HUES64 (cell line): Measurements from ENCODE around the gene ADGRG2.
"Not testable (repeated sequence)": the region's sequence is repeated elsewhere in the genome, so short reads cannot be mapped to it uniquely, and the experiment has no call there.

ENCODE experiments used
- H3K27ac ChIP-seq: 2 replicates; pipeline ENCODE4 v1.7.0; 2013; ENCODE audit warnings: low read depth, low read length, inconsistent platforms
- H3K27me3 ChIP-seq: 2 replicates; pipeline ENCODE4 v1.6.1; 2013; ENCODE audit warnings: mild to moderate bottlenecking, low read length; ENCODE audit not compliant: insufficient read depth
- H3K36me3 ChIP-seq: 2 replicates; pipeline ENCODE4 v1.6.1; 2013; ENCODE audit warnings: mild to moderate bottlenecking, low read length; ENCODE audit not compliant: insufficient read depth
- H3K4me1 ChIP-seq: 2 replicates; pipeline ENCODE4 v1.6.1; 2013; ENCODE audit warnings: mild to moderate bottlenecking, low read length, moderate library complexity; ENCODE audit not compliant: insufficient read depth
- H3K4me3 ChIP-seq: 2 replicates; pipeline ENCODE4 v1.5.1; 2013; ENCODE audit warnings: mild to moderate bottlenecking, low read length, moderate library complexity
- H3K9ac ChIP-seq: 2 replicates; pipeline ENCODE4 v1.6.1; 2013; ENCODE audit warnings: mild to moderate bottlenecking, low read depth, low read length
- H3K9me3 ChIP-seq: 2 replicates; pipeline ENCODE4 v1.6.1; 2013; ENCODE audit warnings: low read depth, low read length; ENCODE audit not compliant: insufficient read depth
- WGBS: fragments of 150-250, 120-280 bp; methylation state at CpG from one replicate; pipeline ENCODE4 v1.1.7; 2013; ENCODE audit warnings: missing lambda C conversion rate; 5-methylcytosine and 5-hydroxymethylcytosine counted together

Gene ADGRG2

DNA sequence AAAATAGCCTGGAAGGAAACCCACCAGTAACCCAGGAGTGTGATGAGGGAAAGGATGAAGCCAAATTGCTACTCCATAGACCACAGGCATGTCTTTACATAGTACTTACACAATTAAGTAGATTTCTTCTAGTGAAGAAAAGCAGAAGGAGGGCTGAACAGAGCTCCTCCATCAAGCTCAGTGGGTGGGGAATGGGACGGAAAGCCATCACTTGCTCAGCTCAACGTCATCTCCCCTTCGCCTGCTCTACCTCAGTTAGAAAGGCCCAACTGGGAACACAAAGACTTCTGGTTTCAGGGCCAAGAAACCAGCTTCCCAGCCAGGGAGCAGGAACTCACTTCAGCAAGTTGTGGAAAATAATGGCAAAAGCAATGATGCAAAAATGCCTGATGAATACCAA lies 36.6 kb downstream of the ADGRG2 start:
- WGBS, result 87% methylated on average over 3 of the region's 3 CpGs
- Histone ChIP-seq H3K4me1 (no peaks in the 10 kb centered on the region), H3K9me3 (0 out of 2 replicates have a peak, but pooled peaks cover 4% of the 10 kb centered on the region), H3K9ac (no peak overlapping the region), H3K27ac (no peak overlapping the region), H3K4me3 (no peak overlapping the region), H3K27me3 (no peaks in the 10 kb centered on the region), H3K36me3 (no peaks in the 10 kb centered on the region)

DNA sequence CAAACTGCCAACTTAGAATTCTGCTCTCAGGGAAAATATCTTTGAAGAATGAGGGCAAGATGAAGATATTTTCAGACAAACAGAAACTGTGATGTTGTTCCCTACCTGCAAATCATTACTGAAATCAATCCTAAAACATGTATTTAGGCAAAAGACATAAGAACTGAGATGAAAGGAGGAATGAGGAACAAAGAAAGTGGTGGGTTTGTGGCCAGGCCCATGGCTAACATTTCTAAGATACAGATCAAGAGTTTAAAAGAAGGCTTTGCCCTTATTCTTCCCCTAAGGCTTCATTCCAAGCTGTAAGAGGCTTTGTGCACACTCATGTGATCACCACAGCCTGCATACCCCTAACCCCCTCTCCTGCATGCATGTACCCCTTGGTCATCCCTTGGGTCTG lies 46.5 kb downstream of the ADGRG2 start:
- Histone ChIP-seq H3K9me3 (no peaks in the 10 kb centered on the region), H3K4me1 (no peaks in the 10 kb centered on the region), H3K9ac (no peak overlapping the region), H3K27ac (no peak overlapping the region), H3K4me3 (no peak overlapping the region), H3K36me3 (no peaks in the 10 kb centered on the region), H3K27me3 (no peaks in the 10 kb centered on the region)

DNA sequence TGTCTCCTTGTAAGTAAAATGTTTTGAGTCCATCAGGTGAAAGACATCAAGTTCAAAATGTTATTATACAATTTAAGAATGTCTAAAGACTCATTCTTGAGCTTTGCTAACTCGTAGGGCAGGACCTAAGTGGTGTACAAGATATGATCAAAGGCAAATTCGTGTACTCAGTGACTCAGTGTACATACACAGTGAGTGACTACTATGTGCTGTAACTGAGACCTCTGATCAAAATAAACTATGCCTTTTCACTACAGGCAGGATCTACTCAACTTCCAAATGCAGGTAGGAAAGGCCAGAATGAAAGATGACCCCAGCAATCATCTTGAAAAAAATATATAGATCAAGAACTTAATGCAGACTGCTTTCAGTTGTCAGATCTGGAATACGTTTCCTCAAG lies 49.9 kb downstream of the ADGRG2 start:
- WGBS, result 94% methylated on average over 3 of the region's 3 CpGs
- no peaks in the 10 kb centered on the region for H3K9me3 ChIP-seq
- no peaks in the 10 kb centered on the region for H3K36me3 ChIP-seq
- H3K4me1 ChIP-seq, result no peaks in the 10 kb centered on the region
- no peak overlapping the region for H3K27ac ChIP-seq
- H3K27me3 ChIP-seq, result no peaks in the 10 kb centered on the region
- H3K9ac ChIP-seq, result no peak overlapping the region
- no peak overlapping the region for H3K4me3 ChIP-seq

DNA sequence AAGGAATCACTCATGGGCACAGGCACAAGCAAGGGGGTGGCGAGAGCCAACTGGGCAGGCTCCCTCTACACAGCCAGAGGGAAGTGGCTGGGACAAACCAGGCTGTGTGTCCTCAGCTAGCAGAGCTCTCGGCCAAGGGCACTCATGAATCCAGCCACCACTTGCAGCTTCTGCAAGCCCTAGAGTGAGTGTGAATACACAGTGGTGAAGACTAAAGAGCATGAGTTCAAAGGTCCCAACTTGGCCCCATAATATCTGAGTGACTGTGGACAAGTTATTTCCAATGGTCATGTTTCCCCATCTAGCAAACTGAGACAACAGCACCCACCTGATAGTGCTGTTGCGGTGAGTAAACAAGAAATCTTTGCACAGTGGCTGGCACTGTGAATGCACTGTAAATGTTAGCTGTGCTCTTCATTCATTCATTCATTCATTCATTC lies 51.7 kb downstream of the ADGRG2 start:
- 91% methylated on average over 3 of the region's 3 CpGs for WGBS
- no peak overlapping the region for H3K27ac ChIP-seq
- H3K4me1 ChIP-seq, result no peaks in the 10 kb centered on the region
- H3K9me3 ChIP-seq, result no peaks in the 10 kb centered on the region
- H3K27me3 ChIP-seq, result no peaks in the 10 kb centered on the region
- no peaks in the 10 kb centered on the region for H3K36me3 ChIP-seq
- no peak overlapping the region for H3K9ac ChIP-seq
- H3K4me3 ChIP-seq, result no peak overlapping the region

DNA sequence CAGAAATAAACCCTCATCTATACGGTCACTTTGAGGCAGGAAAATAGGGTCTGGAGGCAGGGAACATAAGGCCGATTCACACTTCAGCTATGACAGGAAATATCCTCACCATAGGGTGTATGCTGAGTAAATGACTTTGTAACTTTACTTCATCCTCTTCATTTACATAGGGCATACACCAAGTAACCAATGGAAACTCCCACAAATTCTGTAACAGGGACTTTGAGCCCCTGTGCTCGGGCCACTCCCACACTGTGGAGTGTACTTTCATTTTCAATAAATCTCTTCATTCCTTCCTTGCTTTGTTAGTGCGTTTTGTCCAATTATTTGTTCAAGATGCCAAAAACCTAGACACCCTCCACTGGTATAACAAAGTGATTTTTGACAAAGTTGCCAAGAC lies 55.3 kb downstream of the ADGRG2 start:
- 87% methylated on average over 2 of the region's 4 CpGs for WGBS
- H3K36me3 ChIP-seq, H3K27me3 ChIP-seq: not testable (repeated sequence)

DNA sequence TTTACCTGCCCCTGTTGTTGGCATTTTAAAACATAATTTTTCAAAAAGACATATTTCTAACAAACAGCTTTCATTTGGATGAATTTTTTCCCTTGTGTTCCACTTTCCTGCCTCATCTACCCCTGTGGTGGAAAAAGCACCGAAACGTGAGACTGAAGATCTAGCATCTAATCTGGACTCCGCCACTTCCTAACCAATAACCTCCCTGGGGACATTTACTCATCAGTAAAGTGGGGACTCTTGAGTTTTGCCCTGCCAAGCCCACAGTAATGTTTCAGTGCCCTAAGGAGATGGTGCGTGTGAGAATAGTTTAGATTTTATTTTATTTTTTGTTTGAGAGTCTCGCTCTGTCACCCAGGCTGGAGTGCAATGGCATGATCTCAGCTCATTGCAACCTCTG lies 56.7 kb downstream of the ADGRG2 start:
- H3K27ac ChIP-seq, result no peak overlapping the region
- H3K4me1 ChIP-seq, result no peaks in the 10 kb centered on the region
- no peaks in the 10 kb centered on the region for H3K27me3 ChIP-seq
- H3K9me3 ChIP-seq, result no peaks in the 10 kb centered on the region
- 93% methylated on average over 5 of the region's 5 CpGs for WGBS
- H3K4me3 ChIP-seq, result no peak overlapping the region
- H3K9ac ChIP-seq, result no peak overlapping the region
- no peaks in the 10 kb centered on the region for H3K36me3 ChIP-seq

More for the DNA sequence above, 55.3 kb downstream of the ADGRG2 start:
- H3K4me1 ChIP-seq, H3K9ac ChIP-seq, H3K27ac ChIP-seq, H3K4me3 ChIP-seq, H3K9me3 ChIP-seq: not testable (repeated sequence)

DNA sequence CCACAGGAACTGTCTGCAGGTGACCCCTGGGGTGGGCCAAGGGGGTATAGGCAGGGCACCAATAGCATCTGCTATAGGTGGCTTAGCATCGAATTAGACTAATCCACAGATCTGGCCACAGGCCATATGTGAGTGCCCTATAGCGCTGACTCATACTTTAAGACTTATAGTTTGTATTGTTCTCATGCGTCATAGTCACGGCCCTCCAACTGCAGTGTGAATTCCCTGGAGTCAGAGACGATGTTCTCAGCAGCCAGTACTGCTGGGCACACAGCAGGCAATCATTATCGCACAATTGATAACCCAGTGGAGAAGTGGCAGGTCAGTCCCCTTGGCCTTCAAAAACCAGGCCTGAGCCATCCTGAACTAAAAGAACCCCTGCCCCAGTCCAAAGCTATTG lies 58.1 kb downstream of the ADGRG2 start:
- no peaks in the 10 kb centered on the region for H3K4me1 ChIP-seq
- H3K36me3 ChIP-seq, result no peaks in the 10 kb centered on the region
- H3K27ac ChIP-seq, result no peak overlapping the region
- no peak overlapping the region for H3K9ac ChIP-seq
- H3K4me3 ChIP-seq, result no peak overlapping the region
- H3K9me3 ChIP-seq, result no peaks in the 10 kb centered on the region
- 83% methylated on average over 6 of the region's 6 CpGs for WGBS
- no peaks in the 10 kb centered on the region for H3K27me3 ChIP-seq

DNA sequence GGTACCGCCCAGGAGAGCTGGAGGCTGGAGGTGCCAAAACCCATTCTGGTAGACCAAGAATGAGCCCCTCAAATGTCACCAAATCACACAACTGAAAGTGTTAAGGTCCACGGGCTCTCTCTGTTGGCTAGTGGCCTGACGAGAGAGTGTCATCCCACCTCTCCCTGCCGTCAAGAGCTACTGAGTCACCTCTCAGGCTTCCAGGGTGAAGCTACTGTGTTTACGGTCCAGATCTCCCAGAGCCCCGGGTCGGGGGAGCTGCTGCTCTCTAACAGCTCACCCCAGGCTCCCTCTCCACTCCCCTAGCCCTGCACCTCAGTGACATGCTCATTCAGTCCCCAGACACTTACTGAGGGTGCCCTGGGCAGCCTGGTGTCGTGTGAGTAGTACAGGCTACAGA lies 59.2 kb downstream of the ADGRG2 start:
- 84% methylated on average over 7 of the region's 8 CpGs for whole genome bisulfite sequencing
- no peaks in the 10 kb centered on the region for H3K27me3 ChIP-seq
- no peaks in the 10 kb centered on the region for H3K4me1 ChIP-seq
- H3K4me3 ChIP-seq, result no peak overlapping the region
- no peak overlapping the region for H3K27ac ChIP-seq
- H3K36me3 ChIP-seq, result no peaks in the 10 kb centered on the region
- H3K9me3 ChIP-seq, result no peaks in the 10 kb centered on the region
- no peak overlapping the region for H3K9ac ChIP-seq

DNA sequence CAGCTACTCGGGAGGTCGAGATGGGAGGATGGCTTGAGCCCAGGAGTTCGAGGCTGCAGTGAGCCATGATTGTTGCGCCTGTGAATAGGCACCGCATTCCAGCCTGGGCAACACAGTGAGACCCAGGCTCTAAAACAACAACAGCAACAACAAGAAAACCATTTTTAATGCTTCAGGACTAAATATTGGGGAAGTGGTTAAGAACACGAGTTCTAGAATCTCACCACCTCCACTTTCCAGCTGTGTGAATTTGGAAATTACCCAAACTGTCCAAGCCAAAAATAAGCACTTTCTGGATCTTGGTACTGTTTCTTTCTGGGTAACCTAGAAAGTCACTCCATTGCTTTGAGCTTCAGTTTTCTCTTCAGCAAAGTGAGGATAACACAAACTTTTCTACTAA lies 63.2 kb downstream of the ADGRG2 start:
- Histone ChIP-seq H3K9ac (no peak overlapping the region), H3K9me3 (no peaks in the 10 kb centered on the region), H3K27ac (no peak overlapping the region), H3K4me1 (no peaks in the 10 kb centered on the region), H3K4me3 (no peak overlapping the region), H3K27me3 (no peaks in the 10 kb centered on the region), H3K36me3 (no peaks in the 10 kb centered on the region)
- 97% methylated on average over 5 of the region's 6 CpGs for WGBS

DNA sequence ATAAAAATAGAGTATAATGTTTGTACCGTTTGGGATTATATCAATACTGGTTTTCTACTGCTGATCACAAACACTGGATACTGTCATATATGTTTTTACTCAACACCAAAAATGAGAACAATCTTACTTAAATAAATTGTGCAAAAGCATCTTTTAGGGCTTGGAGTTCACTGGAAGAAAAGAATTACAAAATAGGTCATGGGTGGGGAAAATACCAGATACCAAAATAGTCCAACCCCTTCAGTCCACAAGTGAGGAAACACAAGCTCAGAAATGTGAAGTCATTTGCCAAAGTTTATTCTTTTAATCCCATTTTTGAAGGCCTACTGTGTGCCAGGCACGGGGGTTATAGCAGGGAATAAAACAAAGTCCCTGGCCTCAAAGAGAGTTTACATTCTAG lies 64.4 kb downstream of the ADGRG2 start:
- Histone ChIP-seq H3K9me3 (no peaks in the 10 kb centered on the region), H3K36me3 (no peaks in the 10 kb centered on the region), H3K27ac (no peak overlapping the region), H3K4me1 (no peaks in the 10 kb centered on the region), H3K27me3 (no peaks in the 10 kb centered on the region), H3K9ac (no peak overlapping the region), H3K4me3 (no peak overlapping the region)
- WGBS, result 95% methylated on average over 1 of the region's 2 CpGs

DNA sequence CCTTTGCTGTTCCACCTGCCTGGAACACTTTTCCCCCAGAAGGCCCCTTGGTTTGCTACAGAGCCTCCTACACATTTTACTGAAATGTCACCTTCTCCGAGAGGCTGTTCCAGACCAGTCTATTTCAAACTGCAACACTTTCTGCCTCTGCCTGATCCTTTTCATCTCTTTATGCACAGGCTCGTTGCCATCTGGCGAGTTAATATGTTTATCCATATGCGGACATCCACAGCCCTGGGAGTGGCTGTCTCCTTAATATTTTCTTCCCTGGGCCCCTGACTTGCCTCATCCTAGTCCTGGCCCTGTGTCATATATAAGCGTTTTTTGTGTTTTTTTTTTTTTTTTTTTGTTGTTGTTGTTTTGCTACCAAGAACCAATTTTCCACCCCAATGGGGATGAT lies 73.2 kb downstream of the ADGRG2 start:
- Histone ChIP-seq H3K4me1 (no peaks in the 10 kb centered on the region), H3K36me3 (no peaks in the 10 kb centered on the region), H3K9ac (no peak overlapping the region), H3K27ac (no peak overlapping the region), H3K4me3 (no peak overlapping the region), H3K9me3 (no peaks in the 10 kb centered on the region), H3K27me3 (no peaks in the 10 kb centered on the region)
- WGBS, result 94% methylated on average over 4 of the region's 5 CpGs

DNA sequence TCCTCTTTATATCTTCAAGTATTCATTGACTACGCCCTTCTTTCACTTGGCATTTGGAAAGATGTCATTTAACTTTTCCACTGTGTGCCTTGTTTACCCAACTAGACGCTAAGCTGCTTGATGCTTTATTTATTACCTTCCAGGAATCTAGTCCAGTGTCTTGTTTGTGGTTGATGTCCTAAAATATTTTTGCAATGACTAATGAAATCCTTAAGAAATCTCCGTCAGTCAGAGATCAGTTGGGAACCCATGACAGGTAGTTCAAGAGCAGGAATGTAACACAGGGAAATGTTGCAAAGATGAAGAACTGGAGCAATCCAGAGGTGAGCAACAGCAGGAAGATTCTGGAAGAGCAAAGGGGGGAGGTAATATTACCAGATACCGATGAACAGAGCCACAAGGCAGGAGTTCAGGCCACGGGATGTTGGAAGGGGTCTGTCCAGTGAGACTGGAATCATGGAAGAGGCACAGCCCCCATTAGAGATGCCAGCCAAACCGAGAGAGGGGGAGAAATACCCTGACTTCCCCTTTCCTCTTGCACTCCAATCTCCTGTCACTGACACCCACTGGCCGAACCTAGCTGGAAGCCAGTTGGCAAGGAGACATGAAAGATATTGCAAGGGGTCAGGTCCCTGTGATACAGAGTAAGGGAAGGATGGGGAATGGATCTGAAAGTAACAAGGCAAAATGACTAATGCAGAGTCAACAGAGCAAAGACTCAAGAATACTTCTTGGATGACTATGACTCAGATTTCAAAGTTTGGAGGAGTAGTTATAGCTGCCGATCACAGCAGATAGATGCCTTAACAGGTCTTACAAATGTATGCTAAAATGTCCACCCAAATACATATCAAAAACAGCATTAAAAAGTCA lies 75.7 kb downstream of the ADGRG2 start:
- Histone ChIP-seq H3K9me3 (no peaks in the 10 kb centered on the region), H3K4me1 (no peaks in the 10 kb centered on the region), H3K9ac (no peak overlapping the region), H3K36me3 (no peaks in the 10 kb centered on the region), H3K27ac (no peak overlapping the region), H3K27me3 (no peaks in the 10 kb centered on the region), H3K4me3 (no peak overlapping the region)
- WGBS, result 92% methylated on average over 7 of the region's 8 CpGs
